WI38 (cell line): ENCODE data around the gene CASD1.
A peak's percentile ranks its signal among the peaks of the same experiment; 100 is the strongest.

Experiments
- H3K4me3 ChIP-seq: 2 replicates; pipeline ENCODE4 v1.5.1; 2011; ENCODE audit warnings: low read depth, mild to moderate bottlenecking, control low read depth, low read length
- CTCF ChIP-seq: IDR thresholded peaks from 2 replicates; pipeline ENCODE4 v1.5.1; 2012; ENCODE audit warnings: low read depth, mild to moderate bottlenecking, control low read depth, low read length

CASD1 gene

GRCh38 chr7:94498918-94499317, 10.7 kb upstream of the CASD1 start:
- TF ChIP-seq CTCF, result no peak
- no peak overlapping the region for H3K4me3 ChIP-seq

- TF ChIP-seq CTCF, result no peak
- H3K4me3 ChIP-seq, result no peak overlapping the region
Measured at GRCh38 chr7:94507462-94507861, 2.1 kb upstream of the CASD1 start.

GRCh38 chr7:94507962-94508361, 1.6 kb upstream of the CASD1 start:
- H3K4me3 ChIP-seq, result no peak overlapping the region
- TF ChIP-seq CTCF, result no peak

- TF ChIP-seq CTCF, result no peak
- H3K4me3 ChIP-seq, result peak overlapping the region; percentile 82
Measured at GRCh38 chr7:94509887-94510581, 425 bp downstream of the CASD1 start.

GRCh38 chr7:94510582-94511496, 1.2 kb downstream of the CASD1 start:
- H3K4me3 ChIP-seq, result peak overlapping the region; percentile 82
- TF ChIP-seq CTCF, result no peak

- H3K4me3 ChIP-seq, result no peak overlapping the region
- TF ChIP-seq CTCF, result no peak
Measured at GRCh38 chr7:94511718-94512117, 2.1 kb downstream of the CASD1 start.
